H7 (cell line): ENCODE results near the gene GRSF1. TPM values are rescaled to one million over a fixed set of nuclear protein-coding genes. Genes with fewer than 3 reads are reported as not detected.
"Not testable (repeated sequence)": the region's sequence is repeated elsewhere in the genome, so short reads cannot be mapped to it uniquely, and the experiment has no call there.

Experiments used
- DNase-seq: peaks from one replicate; pipeline ENCODE4 v3.0.0; 2012
- H3K27me3 ChIP-seq: 2 replicates; pipeline ENCODE4 v1.6.0; 2011; ENCODE audit warnings: mild to moderate bottlenecking, low read length; ENCODE audit not compliant: control insufficient read depth, insufficient read depth
- H3K36me3 ChIP-seq: replicated peaks from 2 replicates; pipeline ENCODE4 v1.5.1; 2011; ENCODE audit warnings: low read length; ENCODE audit not compliant: control insufficient read depth, insufficient read depth
- H3K4me3 ChIP-seq: 2 replicates; pipeline ENCODE4 v1.5.1; 2011; ENCODE audit warnings: low read depth, mild to moderate bottlenecking, control low read depth, low read length, moderate library complexity; ENCODE audit not compliant: insufficient read depth
- total RNA-seq: library from RNA; depleted of rRNA; stranded (reverse); fragments of >200 nt; shearing (Covaris generic); gene quantifications from 2 replicates; pipeline ENCODE4 v1.2.3, GENCODE V29; 2014

The GRSF1 gene
- total RNA-seq, 1 experiment from 2014 or later: 132 TPM

GRCh38 chr4:70815370-70815769, 24.3 kb downstream of the GRSF1 start:
- no peak for DNase-seq
- Histone ChIP-seq H3K4me3 (no peak overlapping the region), H3K27me3 (no peaks in the 10 kb centered on the region), H3K36me3 (peaks cover 8% of the 10 kb centered on the region)

GRCh38 chr4:70808151-70808550, 31.5 kb downstream of the GRSF1 start:
- Histone ChIP-seq H3K4me3 (no peak overlapping the region), H3K36me3 (no peaks in the 10 kb centered on the region), H3K27me3 (no peaks in the 10 kb centered on the region)
- DNase-seq: no peak

GRCh38 chr4:70802928-70803580, 36.6 kb downstream of the GRSF1 start:
- DNase-seq: no peak
- no peak overlapping the region for H3K4me3 ChIP-seq
- H3K36me3 ChIP-seq: no peaks in the 10 kb centered on the region
- H3K27me3 ChIP-seq: no peaks in the 10 kb centered on the region

GRCh38 chr4:70801265-70801809, 38.4 kb downstream of the GRSF1 start:
- H3K27me3 ChIP-seq: no peaks in the 10 kb centered on the region
- DNase-seq: no peak
- no peak overlapping the region for H3K4me3 ChIP-seq
- H3K36me3 ChIP-seq: no peaks in the 10 kb centered on the region

GRCh38 chr4:70793626-70794025, 46.1 kb downstream of the GRSF1 start:
- DNase-seq: no peak
- Histone ChIP-seq H3K36me3 (no peaks in the 10 kb centered on the region; the same call in 1 of the 2 replicates), H3K4me3 (no peak overlapping the region), H3K27me3 (no peaks in the 10 kb centered on the region)

- no peaks in the 10 kb centered on the region for H3K27me3 ChIP-seq
- no peaks in the 10 kb centered on the region; the same call in 1 of the 2 replicates for H3K36me3 ChIP-seq
- H3K4me3 ChIP-seq: no peak overlapping the region
- DNase-seq: no peak
These were observed 51.0 kb downstream of the GRSF1 start for GRCh38 chr4:70788733-70789132.

GRCh38 chr4:70787496-70787895, 52.2 kb downstream of the GRSF1 start:
- Histone ChIP-seq H3K4me3 (no peak overlapping the region), H3K27me3 (no peaks in the 10 kb centered on the region), H3K36me3 (no peaks in the 10 kb centered on the region; the same call in 1 of the 2 replicates)
- no peak for DNase-seq

GRCh38 chr4:70783096-70783495, 56.6 kb downstream of the GRSF1 start:
- Histone ChIP-seq H3K4me3 (no peak overlapping the region), H3K27me3 (no peaks in the 10 kb centered on the region), H3K36me3 (no peaks in the 10 kb centered on the region; the same call in 1 of the 2 replicates)
- DNase-seq: no peak

- Histone ChIP-seq H3K36me3 (no peaks in the 10 kb centered on the region; the same call in 1 of the 2 replicates), H3K4me3 (no peak overlapping the region), H3K27me3 (no peaks in the 10 kb centered on the region)
- no peak for DNase-seq
These were observed 60.7 kb downstream of the GRSF1 start for GRCh38 chr4:70778888-70779422.

- no peak for DNase-seq
- no peak overlapping the region for H3K4me3 ChIP-seq
- no peaks in the 10 kb centered on the region; the same call in 1 of the 2 replicates for H3K36me3 ChIP-seq
- H3K27me3 ChIP-seq: no peaks in the 10 kb centered on the region
These were observed 66.6 kb downstream of the GRSF1 start for GRCh38 chr4:70772929-70773555.

- not testable (repeated sequence) for H3K4me3 ChIP-seq, H3K36me3 ChIP-seq, DNase-seq, H3K27me3 ChIP-seq
These were observed 70.3 kb downstream of the GRSF1 start for GRCh38 chr4:70769396-70769795.

GRCh38 chr4:70768301-70768948, 71.3 kb downstream of the GRSF1 start:
- no peak for DNase-seq
- Histone ChIP-seq H3K4me3 (no peak overlapping the region), H3K27me3 (no peaks in the 10 kb centered on the region), H3K36me3 (no peaks in the 10 kb centered on the region; the same call in none of the 2 replicates)
